Chondrocyte (in vitro differentiated cells): Measurements from ENCODE around the gene GNAI2. TPM values are rescaled to one million over a fixed set of nuclear protein-coding genes. Genes with fewer than 3 reads are reported as not detected.

Source experiments
- DNase-seq: peaks from one replicate; pipeline ENCODE4 v3.0.0; 2021; ENCODE audit warnings: mixed read lengths, low spot score
- H3K27ac Mint-ChIP-seq: one replicate; pipeline ENCODE4 v1.8.0; 2021; ENCODE audit warnings: mild to moderate bottlenecking, moderate library complexity, mixed read lengths; ENCODE audit not compliant: unreplicated experiment
- H3K27me3 Mint-ChIP-seq: 2 replicates; pipeline ENCODE4 v1.8.0; 2021; ENCODE audit warnings: low read depth, mixed read lengths
- H3K36me3 Mint-ChIP-seq: 2 replicates; pipeline ENCODE4 v1.8.0; 2021; ENCODE audit warnings: low read depth, mixed read lengths
- H3K4me1 Mint-ChIP-seq: 2 replicates; pipeline ENCODE4 v1.8.0; 2021; ENCODE audit warnings: low read depth, mild to moderate bottlenecking, mixed read lengths
- H3K4me3 Mint-ChIP-seq: one replicate; pipeline ENCODE4 v1.8.0; 2021; ENCODE audit warnings: mild to moderate bottlenecking, moderate library complexity, mixed read lengths; ENCODE audit not compliant: unreplicated experiment
- H3K9me3 Mint-ChIP-seq: 2 replicates; pipeline ENCODE4 v1.8.0; 2021; ENCODE audit warnings: low read depth, mixed read lengths
- CTCF ChIP-seq: fragments of 200-600 bp; sonication (generic); IDR thresholded peaks from 2 replicates; pipeline ENCODE4 v1.5.0; 2021; ENCODE audit warnings: antibody characterized with exemption, mild to moderate bottlenecking, moderate library complexity
- total RNA-seq: library from RNA; stranded (reverse); gene quantifications from 3 replicates; pipeline ENCODE4 v1.2.1, GENCODE V29; 2021

Gene GNAI2
- total RNA-seq, 1 donor from 2014 or later = 444 TPM

- Mint-ChIP-seq H3K4me3 (peak overlapping the region; percentile 75), H3K27me3 (no peaks in the 10 kb centered on the region), H3K36me3 (peaks cover 3% of the 10 kb centered on the region), H3K9me3 (no peaks in the 10 kb centered on the region), H3K27ac (peak overlapping the region; percentile 98), H3K4me1 (peaks cover 19% of the 10 kb centered on the region)
- no peak for DNase-seq
- no peak for TF ChIP-seq CTCF
Measured at GRCh38 chr3:50293079-50293801, 57.2 kb downstream of the GNAI2 start.

GRCh38 chr3:50294089-50294488 lies 58.1 kb downstream of the GNAI2 start:
- H3K4me1 Mint-ChIP-seq = peaks cover 24% of the 10 kb centered on the region
- H3K4me3 Mint-ChIP-seq = no peak overlapping the region
- DNase-seq = no peak
- no peaks in the 10 kb centered on the region for H3K27me3 Mint-ChIP-seq
- H3K9me3 Mint-ChIP-seq = no peaks in the 10 kb centered on the region
- H3K27ac Mint-ChIP-seq = no peak overlapping the region
- no peaks in the 10 kb centered on the region for H3K36me3 Mint-ChIP-seq
- TF ChIP-seq CTCF = no peak

- DNase-seq = no peak
- Mint-ChIP-seq H3K27me3 (no peaks in the 10 kb centered on the region), H3K9me3 (no peaks in the 10 kb centered on the region), H3K27ac (no peak overlapping the region), H3K4me1 (peaks cover 27% of the 10 kb centered on the region), H3K36me3 (no peaks in the 10 kb centered on the region), H3K4me3 (no peak overlapping the region)
- no peak for TF ChIP-seq CTCF
Measured at GRCh38 chr3:50294492-50295403, 58.7 kb downstream of the GNAI2 start.

- Mint-ChIP-seq H3K36me3 (no peaks in the 10 kb centered on the region), H3K4me1 (peaks cover 36% of the 10 kb centered on the region), H3K27ac (no peak overlapping the region), H3K9me3 (no peaks in the 10 kb centered on the region), H3K27me3 (no peaks in the 10 kb centered on the region), H3K4me3 (no peak overlapping the region)
- no peak for DNase-seq
- no peak for TF ChIP-seq CTCF
Measured at GRCh38 chr3:50295553-50296431, 59.8 kb downstream of the GNAI2 start.
